HepG2 (cell line): ENCODE data around the gene DHX16. TPM values are rescaled to one million over a fixed set of nuclear protein-coding genes. Genes with fewer than 3 reads are reported as not detected.
A peak's percentile ranks its signal among the peaks of the same experiment; 100 is the strongest.

Experiments
- CBX1 ChIP-seq: IDR thresholded peaks from one replicate; pipeline ENCODE4 v1.6.1; 2016; ENCODE audit warnings: antibody characterized with exemption, low read depth
- CBX2 ChIP-seq, 2 experiments: fragments of 200-600 bp in 1 of 2; sonication (generic); formaldehyde crosslinking in 1 of 2; IDR thresholded peaks; 2 replicates each; pipeline versions ENCODE4 v1.7.0 to v1.8.1; 2018 to 2022; ENCODE audit warnings: low read depth in 2 of 2, low read length in 1 of 2, mild to moderate bottlenecking in 1 of 2, missing genetic modification reagents in 1 of 2
- CREB1 ChIP-seq, 2 experiments: fragments of 450-650 bp in 1 of 2; IDR thresholded peaks; 2 replicates each; pipeline ENCODE4 v1.6.1; 2016 to 2017; ENCODE audit warnings: control low read depth in 1 of 2, mild to moderate bottlenecking in 1 of 2, missing compliant biosample characterization in 1 of 2, missing genetic modification characterization in 1 of 2
- CREBL2 ChIP-seq: sonication (generic); formaldehyde crosslinking; IDR thresholded peaks from 2 replicates; pipeline ENCODE4 v1.8.1; 2023; ENCODE audit warnings: missing genetic modification reagents, mild to moderate bottlenecking, borderline replicate concordance
- ELF3 ChIP-seq: IDR thresholded peaks from 2 replicates; pipeline ENCODE4 v1.6.1; 2016; ENCODE audit warnings: missing genetic modification reagents, missing compliant biosample characterization
- GTF2F1 ChIP-seq: fragments of 150-350 bp; IDR thresholded peaks from 2 replicates; pipeline ENCODE4 v1.6.1; 2014; ENCODE audit warnings: low read length
- HMGA1 ChIP-seq: sonication (generic); formaldehyde crosslinking; conservative IDR thresholded peaks from 2 replicates; pipeline ENCODE4 v1.4.0; 2020; ENCODE audit warnings: missing genetic modification reagents
- KDM3A ChIP-seq: IDR thresholded peaks from 2 replicates; pipeline ENCODE4 v1.6.1; 2018; ENCODE audit warnings: low read depth, missing compliant biosample characterization
- KLF12 ChIP-seq: sonication (generic); formaldehyde crosslinking; IDR thresholded peaks from 2 replicates; pipeline ENCODE4 v1.4.0; 2020; ENCODE audit warnings: missing genetic modification reagents, borderline replicate concordance
- KLF13 ChIP-seq: sonication (generic); formaldehyde crosslinking; IDR thresholded peaks from 2 replicates; pipeline ENCODE4 v1.4.0; 2020; ENCODE audit warnings: mild to moderate bottlenecking, missing genetic modification reagents
- NKX3-1 ChIP-seq: sonication (generic); formaldehyde crosslinking; IDR thresholded peaks from 2 replicates; pipeline ENCODE4 v1.5.0; 2020; ENCODE audit warnings: missing genetic modification reagents
- PAX8 ChIP-seq: sonication (generic); formaldehyde crosslinking; IDR thresholded peaks from 2 replicates; pipeline ENCODE4 v1.8.0; 2022; ENCODE audit warnings: mild to moderate bottlenecking, missing genetic modification reagents, borderline replicate concordance
- PHF8 ChIP-seq: sonication (generic); formaldehyde crosslinking; IDR thresholded peaks from 2 replicates; pipeline ENCODE4 v1.5.0; 2020; ENCODE audit warnings: missing genetic modification reagents
- PTBP1 ChIP-seq: fragments of 200-400 bp; formaldehyde crosslinking; IDR thresholded peaks from 2 replicates; pipeline ENCODE4 v1.6.1; 2018; ENCODE audit warnings: low read length, low read depth; ENCODE audit not compliant: poor library complexity, severe bottlenecking
- RARG ChIP-seq: sonication (generic); formaldehyde crosslinking; IDR thresholded peaks from 2 replicates; pipeline ENCODE4 v1.4.0; 2020; ENCODE audit warnings: low read depth, mild to moderate bottlenecking, missing genetic modification reagents
- RXRA ChIP-seq: sonication (generic); formaldehyde crosslinking; IDR thresholded peaks from 2 replicates; pipeline ENCODE4 v1.5.1; 2020; ENCODE audit warnings: missing genetic modification reagents
- SMARCE1 ChIP-seq: fragments of 450-650 bp; IDR thresholded peaks from 2 replicates; pipeline ENCODE4 v1.6.1; 2017; ENCODE audit warnings: borderline replicate concordance
- SOX6 ChIP-seq, 2 experiments: fragments of 450-650 bp in 1 of 2; sonication (generic) in 1 of 2; formaldehyde crosslinking in 1 of 2; IDR thresholded peaks; 2 replicates each; pipeline versions ENCODE4 v1.4.0 to v1.6.1; 2017 to 2020; ENCODE audit warnings: antibody characterized with exemption in 1 of 2, mild to moderate bottlenecking in 1 of 2, missing genetic modification reagents in 1 of 2
- SPEN ChIP-seq: sonication (generic); formaldehyde crosslinking; IDR thresholded peaks from 2 replicates; pipeline ENCODE4 v1.5.1; 2020; ENCODE audit warnings: low read depth, mild to moderate bottlenecking, missing genetic modification reagents
- STAG1 ChIP-seq: sonication (generic); formaldehyde crosslinking; IDR thresholded peaks from 2 replicates; pipeline ENCODE4 v1.4.0; 2020; ENCODE audit warnings: missing genetic modification reagents
- TCF7L2 ChIP-seq: IDR thresholded peaks from 2 replicates; pipeline ENCODE4 v1.6.1; 2011; ENCODE audit warnings: mild to moderate bottlenecking, low read depth, low read length, moderate library complexity
- TEAD2 ChIP-seq: sonication (generic); formaldehyde crosslinking; IDR thresholded peaks from 2 replicates; pipeline ENCODE4 v1.9.0; 2021; ENCODE audit warnings: missing genetic modification reagents
- TEF ChIP-seq: sonication (generic); formaldehyde crosslinking; IDR thresholded peaks from 2 replicates; pipeline ENCODE4 v1.5.0; 2020; ENCODE audit warnings: missing genetic modification reagents
- ZC3H13 ChIP-seq: sonication (generic); formaldehyde crosslinking; IDR thresholded peaks from 2 replicates; pipeline ENCODE4 v1.8.1; 2023; ENCODE audit warnings: mild to moderate bottlenecking, missing genetic modification reagents, moderate library complexity
- ZNF251 ChIP-seq: sonication (generic); formaldehyde crosslinking; IDR thresholded peaks from 2 replicates; pipeline ENCODE4 v1.9.0; 2021; ENCODE audit warnings: mild to moderate bottlenecking, missing genetic modification reagents
- ZNF484 ChIP-seq: sonication (generic); formaldehyde crosslinking; IDR thresholded peaks from 2 replicates; pipeline ENCODE4 v1.5.1; 2020; ENCODE audit warnings: mild to moderate bottlenecking, low read depth, missing genetic modification reagents, borderline replicate concordance
- ZNF501 ChIP-seq: sonication (generic); formaldehyde crosslinking; IDR thresholded peaks from 2 replicates; pipeline ENCODE4 v1.5.1; 2020; ENCODE audit warnings: mild to moderate bottlenecking, moderate library complexity, missing genetic modification reagents
- ZNF629 ChIP-seq: sonication (generic); formaldehyde crosslinking; conservative IDR thresholded peaks from 2 replicates; pipeline ENCODE4 v1.5.0; 2020; ENCODE audit warnings: missing genetic modification reagents
- ZNF768 ChIP-seq: sonication (generic); formaldehyde crosslinking; IDR thresholded peaks from 2 replicates; pipeline ENCODE4 v1.4.0; 2020; ENCODE audit warnings: missing genetic modification reagents
- polyA plus RNA-seq, 8 experiments: library from polyadenylated mRNA; depleted of rRNA in 3 of 8; stranded (reverse) in 7 of 8; unstranded in 1 of 8; fragments of >200 nt; fragmentation: Illumina TruSeq in 4 of 8; extraction: Trizol in 4 of 8; gene quantifications; 2 replicates each; pipeline versions ENCODE4 v1.2.1 to v1.2.3, GENCODE V29; 2011 to 2016; ENCODE audit warnings: low read depth in 4 of 8, missing spikeins in 1 of 8, mixed read lengths in 1 of 8; ENCODE audit not compliant: insufficient read depth in 1 of 8
- total RNA-seq, 5 experiments: library from RNA; depleted of rRNA; stranded (reverse); fragments of >200 nt; fragmentation: Illumina TruSeq; extraction: Trizol; gene quantifications; 2 replicates each; pipeline ENCODE4 v1.2.3, GENCODE V29; 2016; ENCODE audit warnings: low read depth in 1 of 5

DHX16 gene
- total and polyA plus RNA-seq, 2 of the 13 experiments (the other 11 are each of a cell fraction or from before 2014, with no cell fraction given), result 57.0 to 58.5 TPM

GRCh38 chr6:30617565-30618269 lies 55.1 kb downstream of the DHX16 start, which contains the start of gene MRPS18B (continued):
- no peak for TF ChIP-seq ZNF251
- no peak for TF ChIP-seq KLF13 (CRISPR knock-in tag)
- no peak for TF ChIP-seq TEF (CRISPR knock-in tag)
- no peak for TF ChIP-seq PTBP1
- no peak for TF ChIP-seq TCF7L2
- no peak for TF ChIP-seq PAX8
- peak; percentile 86 for TF ChIP-seq ZNF501 (CRISPR knock-in tag)
- TF ChIP-seq SOX6 (IDR thresholded peaks at IDR 0.05), result no peak
- peak; percentile 75 for TF ChIP-seq SOX6 (CRISPR knock-in tag; IDR thresholded peaks at IDR 0.05)
- TF ChIP-seq TEAD2 (CRISPR knock-in tag), result no peak; the same call in 1 of the 2 replicates
- 0 out of 2 replicates have a peak, but pooled peaks have one; percentile 52 for TF ChIP-seq KLF12 (CRISPR knock-in tag)
- peak; percentile 100 for TF ChIP-seq CREBL2 (CRISPR knock-in tag)
- no peak for TF ChIP-seq SMARCE1
- no peak; the same call in 1 of the 2 replicates for TF ChIP-seq NKX3-1 (CRISPR knock-in tag)
- TF ChIP-seq KDM3A (CRISPR knock-in tag), result peak; percentile 57
- no peak for TF ChIP-seq ZNF629 (CRISPR knock-in tag)
- no peak for TF ChIP-seq HMGA1 (CRISPR knock-in tag)
- TF ChIP-seq CBX1, result peak; percentile 58
- peak; percentile 15; the same call in 1 of the 2 replicates for TF ChIP-seq STAG1
- TF ChIP-seq ZC3H13 (CRISPR knock-in tag), result 0 out of 2 replicates have a peak, but pooled peaks have one; percentile 63
- TF ChIP-seq CBX2 (IDR thresholded peaks at IDR 0.05; ENCODE audit: low read depth, low read length), result no peak
- TF ChIP-seq CBX2 (CRISPR knock-in tag; IDR thresholded peaks at IDR 0.05; ENCODE audit: low read depth), result no peak
- TF ChIP-seq PHF8 (CRISPR knock-in tag), result peak; percentile 82
- peak; percentile 90 for TF ChIP-seq SPEN
- no peak for TF ChIP-seq ZNF768
- TF ChIP-seq GTF2F1, result peak; percentile 93; the same call in 1 of the 2 replicates
- TF ChIP-seq ZNF484 (CRISPR knock-in tag), result no peak
- TF ChIP-seq CREB1 (IDR thresholded peaks at IDR 0.05), result peak; percentile 70
- peak; percentile 86 for TF ChIP-seq CREB1 (CRISPR knock-in tag; IDR thresholded peaks at IDR 0.05)
- peak; percentile 45; the same call in 1 of the 2 replicates for TF ChIP-seq ELF3 (CRISPR knock-in tag)
- no peak for TF ChIP-seq RARG (CRISPR knock-in tag)
- TF ChIP-seq RXRA (CRISPR knock-in tag), result peak; percentile 64
